ENCODE data around the gene HMGCS1. TPM values are rescaled to one million over a fixed set of nuclear protein-coding genes. Genes with fewer than 3 reads are reported as not detected.
"Not testable (repeated sequence)": the region's sequence is repeated elsewhere in the genome, so short reads cannot be mapped to it uniquely, and the experiment has no call there.

HMGCS1 gene
- polyA plus RNA-seq, 6 donors from 2014 or later, result 16.4 to 24.8 (median 19.7) TPM

- H3K4me1 Mint-ChIP-seq, result no peaks in the 10 kb centered on the region
- H3K36me3 Mint-ChIP-seq, result peaks cover 5 to 42% of the 10 kb centered on the region in 2 donors
- DNase-seq, result no peak
- peaks cover 15 to 53% (median 29%) of the 10 kb centered on the region in 7 donors for H3K9me3 Mint-ChIP-seq
- H3K27ac Mint-ChIP-seq, result no peak overlapping the region
- no peak overlapping the region for H3K4me3 Mint-ChIP-seq
- ATAC-seq (ENCODE audit: low read depth in 2 of 2), result no peak
- H3K27me3 Mint-ChIP-seq, result peaks cover 24 to 52% (median 37%) of the 10 kb centered on the region in 3 donors
These were observed 19.2 kb upstream of the HMGCS1 start for GRCh38 chr5:43332401-43332800.

GRCh38 chr5:43325624-43326023 lies 12.4 kb upstream of the HMGCS1 start:
- H3K36me3 Mint-ChIP-seq; H3K27ac Mint-ChIP-seq; H3K4me1 Mint-ChIP-seq; H3K9me3 Mint-ChIP-seq; ATAC-seq (ENCODE audit: low read depth in 2 of 2); H3K4me3 Mint-ChIP-seq; DNase-seq: not testable (repeated sequence)
- H3K27me3 Mint-ChIP-seq, result peaks cover 0 to 25% (median 13%) of the 10 kb centered on the region in 3 donors

- not testable (repeated sequence) for H3K4me3 Mint-ChIP-seq; ATAC-seq (ENCODE audit: low read depth in 2 of 2); H3K27ac Mint-ChIP-seq; H3K36me3 Mint-ChIP-seq; DNase-seq; H3K4me1 Mint-ChIP-seq; H3K9me3 Mint-ChIP-seq
- peaks cover 0 to 25% (median 13%) of the 10 kb centered on the region in 3 donors for H3K27me3 Mint-ChIP-seq
These were observed 10.3 kb upstream of the HMGCS1 start for GRCh38 chr5:43323488-43323887.

- DNase-seq, result no peak
- no peak for ATAC-seq (ENCODE audit: low read depth in 2 of 2)
- Mint-ChIP-seq H3K36me3 (no peaks in the 10 kb centered on the region), H3K27me3 (peaks cover 0 to 11% (median 0%) of the 10 kb centered on the region in 3 donors), H3K9me3 (peaks cover 0 to 3% (median 0%) of the 10 kb centered on the region in 7 donors), H3K27ac (no peak overlapping the region), H3K4me3 (no peak overlapping the region), H3K4me1 (no peaks in the 10 kb centered on the region)
These were observed 7.6 kb upstream of the HMGCS1 start for GRCh38 chr5:43320846-43321245.

- Mint-ChIP-seq H3K27ac (peak overlapping the region in 1 of 6 donors; percentile 23), H3K4me1 (peaks cover 21 to 27% (median 27%) of the 10 kb centered on the region in 3 donors), H3K4me3 (no peak overlapping the region), H3K27me3 (peaks cover 0 to 7% (median 0%) of the 10 kb centered on the region in 3 donors), H3K36me3 (no peaks in the 10 kb centered on the region), H3K9me3 (peaks cover 0 to 1% (median 0%) of the 10 kb centered on the region in 7 donors)
- no peak for ATAC-seq (ENCODE audit: low read depth in 2 of 2)
- no peak for DNase-seq
These were observed 3.2 kb upstream of the HMGCS1 start for GRCh38 chr5:43316421-43316820.

- H3K9me3 Mint-ChIP-seq, result peaks cover 0 to 1% (median 0%) of the 10 kb centered on the region in 7 donors
- H3K4me1 Mint-ChIP-seq, result peaks cover 21 to 34% (median 30%) of the 10 kb centered on the region in 3 donors
- H3K36me3 Mint-ChIP-seq, result no peaks in the 10 kb centered on the region
- peak overlapping the region in 1 of 6 donors; percentile 6 for H3K27ac Mint-ChIP-seq
- H3K27me3 Mint-ChIP-seq, result peaks cover 0 to 7% (median 0%) of the 10 kb centered on the region in 3 donors
- no peak for DNase-seq
- no peak overlapping the region for H3K4me3 Mint-ChIP-seq
- ATAC-seq (ENCODE audit: low read depth in 2 of 2), result no peak
These were observed 2.5 kb upstream of the HMGCS1 start for GRCh38 chr5:43315682-43316081.

- Mint-ChIP-seq H3K9me3 (peaks cover 0 to 1% (median 0%) of the 10 kb centered on the region in 7 donors), H3K4me3 (no peak overlapping the region), H3K36me3 (no peaks in the 10 kb centered on the region), H3K27me3 (peaks cover 0 to 7% (median 0%) of the 10 kb centered on the region in 3 donors), H3K4me1 (peaks cover 21 to 36% (median 30%) of the 10 kb centered on the region in 3 donors), H3K27ac (peak overlapping the region in 3 of 6 donors; percentile 6 to 33 (median 8))
- no peak for DNase-seq
- no peak for ATAC-seq (ENCODE audit: low read depth in 2 of 2)
These were observed 2.1 kb upstream of the HMGCS1 start for GRCh38 chr5:43315263-43315662.

GRCh38 chr5:43314724-43315123 lies 1.5 kb upstream of the HMGCS1 start:
- peaks cover 21 to 40% (median 30%) of the 10 kb centered on the region in 3 donors for H3K4me1 Mint-ChIP-seq
- H3K27ac Mint-ChIP-seq, result peak overlapping the region in 4 of 6 donors; percentile 97 to 100 (median 98)
- H3K4me3 Mint-ChIP-seq, result peak overlapping the region in 1 of 8 donors; percentile 2
- DNase-seq, result no peak
- peaks cover 0 to 1% (median 0%) of the 10 kb centered on the region in 7 donors for H3K9me3 Mint-ChIP-seq
- H3K27me3 Mint-ChIP-seq, result peaks cover 0 to 7% (median 0%) of the 10 kb centered on the region in 3 donors
- no peak for ATAC-seq (ENCODE audit: low read depth in 2 of 2)
- no peaks in the 10 kb centered on the region for H3K36me3 Mint-ChIP-seq

- Mint-ChIP-seq H3K27me3 (peaks cover 0 to 7% (median 0%) of the 10 kb centered on the region in 3 donors), H3K27ac (peak overlapping the region; percentile 97 to 100 (median 99)), H3K9me3 (peaks cover 0 to 1% (median 0%) of the 10 kb centered on the region in 7 donors), H3K4me1 (peaks cover 27 to 47% (median 36%) of the 10 kb centered on the region in 3 donors), H3K4me3 (peak overlapping the region; percentile 89 to 100 (median 98)), H3K36me3 (no peaks in the 10 kb centered on the region)
- ATAC-seq (ENCODE audit: low read depth in 2 of 2), result no peak
- DNase-seq, result no peak
These were observed 744 bp upstream of the HMGCS1 start for GRCh38 chr5:43313854-43314457.

GRCh38 chr5:43312699-43313034 lies 545 bp downstream of the HMGCS1 start:
- ATAC-seq (ENCODE audit: low read depth in 2 of 2), result peak; percentile 29 to 32

GRCh38 chr5:43312076-43312661 lies 1.0 kb downstream of the HMGCS1 start:
- Mint-ChIP-seq H3K27ac (peak overlapping the region; percentile 97 to 100 (median 99)), H3K36me3 (no peaks in the 10 kb centered on the region)

More at GRCh38 chr5:43312699-43313034, 545 bp downstream of the HMGCS1 start:
- DNase-seq, result no peak
- H3K4me3 Mint-ChIP-seq, result peak overlapping the region; percentile 89 to 100 (median 98)
- H3K4me1 Mint-ChIP-seq, result peaks cover 30 to 55% (median 40%) of the 10 kb centered on the region in 3 donors
- H3K36me3 Mint-ChIP-seq, result no peaks in the 10 kb centered on the region
- H3K9me3 Mint-ChIP-seq, result peaks cover 0 to 1% (median 0%) of the 10 kb centered on the region in 7 donors
- peak overlapping the region; percentile 97 to 100 (median 99) for H3K27ac Mint-ChIP-seq
- H3K27me3 Mint-ChIP-seq, result peaks cover 0 to 3% (median 0%) of the 10 kb centered on the region in 3 donors

GRCh38 chr5:43309637-43310036 lies 3.6 kb downstream of the HMGCS1 start:
- H3K27me3 Mint-ChIP-seq, result no peaks in the 10 kb centered on the region
- H3K27ac Mint-ChIP-seq, result peak overlapping the region in 4 of 6 donors; percentile 49 to 89 (median 56)
- H3K4me3 Mint-ChIP-seq, result no peak overlapping the region
- H3K36me3 Mint-ChIP-seq, result no peaks in the 10 kb centered on the region
- no peak for ATAC-seq (ENCODE audit: low read depth in 2 of 2)
- no peaks in the 10 kb centered on the region for H3K9me3 Mint-ChIP-seq
- peaks cover 34 to 69% (median 51%) of the 10 kb centered on the region in 3 donors for H3K4me1 Mint-ChIP-seq
- no peak for DNase-seq

More at GRCh38 chr5:43312076-43312661, 1.0 kb downstream of the HMGCS1 start:
- peaks cover 30 to 56% (median 40%) of the 10 kb centered on the region in 3 donors for H3K4me1 Mint-ChIP-seq
- H3K27me3 Mint-ChIP-seq, result no peaks in the 10 kb centered on the region
- no peak for DNase-seq
- peaks cover 0 to 1% (median 0%) of the 10 kb centered on the region in 7 donors for H3K9me3 Mint-ChIP-seq
- ATAC-seq (ENCODE audit: low read depth in 2 of 2), result no peak
- peak overlapping the region; percentile 89 to 100 (median 98) for H3K4me3 Mint-ChIP-seq

GRCh38 chr5:43309122-43309521 lies 4.1 kb downstream of the HMGCS1 start:
- Mint-ChIP-seq H3K27ac (peak overlapping the region in 3 of 6 donors; percentile 32 to 89 (median 57)), H3K9me3 (no peaks in the 10 kb centered on the region), H3K27me3 (no peaks in the 10 kb centered on the region), H3K36me3 (no peaks in the 10 kb centered on the region), H3K4me3 (peak overlapping the region in 2 of 8 donors; percentile 1 to 9), H3K4me1 (peaks cover 34 to 65% (median 51%) of the 10 kb centered on the region in 3 donors)
- DNase-seq (no peak), ATAC-seq (ENCODE audit: low read depth in 2 of 2) (no peak)

Measured in naive B cell (primary cell).